Activated CD8-positive, alpha-beta memory T cell treated with anti-CD3 and anti-CD28 coated beads, Interleukin-2, amount 50 U/mL, for 24 hours (primary cell): Measurements from ENCODE around the gene TAF12.
"Not testable (repeated sequence)": the region's sequence is repeated elsewhere in the genome, so short reads cannot be mapped to it uniquely, and the experiment has no call there.

ENCODE experiments used
- DNase-seq: peaks from one replicate; pipeline ENCODE4 v3.0.0-alpha.2; 2020; ENCODE audit errors: extremely low read depth

Gene TAF12

GRCh38 chr1:28644494-28644893 lies 1.6 kb upstream of the TAF12 start:
- no peak for DNase-seq

GRCh38 chr1:28642056-28642846 lies 616 bp downstream of the TAF12 start:
- DNase-seq = no peak

DNA sequence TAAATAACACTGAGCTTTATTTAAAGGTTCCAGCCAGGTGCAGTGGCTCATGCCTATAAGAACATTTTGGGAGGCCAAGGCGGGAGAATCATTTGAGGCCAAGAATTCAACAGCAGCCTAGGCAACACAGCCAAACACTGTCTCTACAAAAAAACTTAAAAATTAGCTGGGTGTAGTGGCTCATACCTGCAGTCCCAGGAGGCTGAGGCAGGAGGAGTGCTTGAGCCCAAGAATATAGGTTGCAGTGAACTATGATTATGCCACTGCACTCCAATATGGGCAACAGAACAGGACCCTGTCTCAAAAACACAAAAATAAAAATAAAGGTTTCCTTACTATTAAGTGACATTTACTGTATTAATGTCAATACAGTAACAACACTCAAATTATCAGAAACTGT lies 2.1 kb downstream of the TAF12 start:
- DNase-seq = no peak

GRCh38 chr1:28632560-28632959 lies 10.3 kb downstream of the TAF12 start:
- DNase-seq = no peak

- DNase-seq = no peak
These were observed 11.2 kb downstream of the TAF12 start for GRCh38 chr1:28631713-28632112.

GRCh38 chr1:28613175-28613574 lies 29.7 kb downstream of the TAF12 start:
- no peak for DNase-seq

GRCh38 chr1:28606771-28607170 lies 36.1 kb downstream of the TAF12 start:
- DNase-seq = no peak

DNA sequence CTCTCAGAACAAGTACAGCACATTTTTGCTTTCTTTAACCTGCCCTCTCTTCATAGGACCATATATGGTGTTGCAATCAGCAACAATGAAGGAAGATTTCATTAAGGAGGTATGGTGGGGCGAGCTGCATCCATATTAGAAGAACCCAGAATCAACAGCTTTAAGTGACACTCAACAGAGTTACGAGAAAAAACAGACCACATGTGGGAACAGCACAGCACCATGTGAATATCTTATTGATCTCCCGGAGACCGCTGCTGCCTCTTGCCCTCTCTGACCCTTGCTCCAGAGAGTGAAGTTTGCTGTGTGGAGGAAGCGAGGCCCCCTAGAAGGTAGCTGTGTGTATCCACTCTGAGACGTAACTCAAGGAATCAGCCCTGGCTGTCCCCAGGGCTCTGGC lies 37.9 kb downstream of the TAF12 start:
- no peak for DNase-seq

DNA sequence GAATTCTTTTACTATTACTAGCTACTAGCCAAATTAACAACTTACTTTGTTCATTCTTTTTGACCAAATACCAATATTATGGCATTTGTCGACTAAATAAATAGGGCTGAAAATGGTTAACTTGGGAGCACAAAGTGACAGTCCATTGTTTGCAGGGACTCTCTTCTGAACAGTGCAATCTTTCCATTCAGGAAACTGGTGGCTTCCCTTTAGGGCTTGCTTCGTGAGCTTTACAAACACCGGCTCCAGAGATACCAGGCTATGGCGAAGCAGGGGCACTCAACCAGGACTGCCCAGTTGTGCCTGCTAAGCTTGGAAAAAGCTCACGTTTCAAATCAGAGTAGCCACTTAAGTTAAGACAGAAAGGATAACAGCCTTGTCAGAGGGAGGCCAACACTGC lies 38.5 kb downstream of the TAF12 start:
- no peak for DNase-seq

DNA sequence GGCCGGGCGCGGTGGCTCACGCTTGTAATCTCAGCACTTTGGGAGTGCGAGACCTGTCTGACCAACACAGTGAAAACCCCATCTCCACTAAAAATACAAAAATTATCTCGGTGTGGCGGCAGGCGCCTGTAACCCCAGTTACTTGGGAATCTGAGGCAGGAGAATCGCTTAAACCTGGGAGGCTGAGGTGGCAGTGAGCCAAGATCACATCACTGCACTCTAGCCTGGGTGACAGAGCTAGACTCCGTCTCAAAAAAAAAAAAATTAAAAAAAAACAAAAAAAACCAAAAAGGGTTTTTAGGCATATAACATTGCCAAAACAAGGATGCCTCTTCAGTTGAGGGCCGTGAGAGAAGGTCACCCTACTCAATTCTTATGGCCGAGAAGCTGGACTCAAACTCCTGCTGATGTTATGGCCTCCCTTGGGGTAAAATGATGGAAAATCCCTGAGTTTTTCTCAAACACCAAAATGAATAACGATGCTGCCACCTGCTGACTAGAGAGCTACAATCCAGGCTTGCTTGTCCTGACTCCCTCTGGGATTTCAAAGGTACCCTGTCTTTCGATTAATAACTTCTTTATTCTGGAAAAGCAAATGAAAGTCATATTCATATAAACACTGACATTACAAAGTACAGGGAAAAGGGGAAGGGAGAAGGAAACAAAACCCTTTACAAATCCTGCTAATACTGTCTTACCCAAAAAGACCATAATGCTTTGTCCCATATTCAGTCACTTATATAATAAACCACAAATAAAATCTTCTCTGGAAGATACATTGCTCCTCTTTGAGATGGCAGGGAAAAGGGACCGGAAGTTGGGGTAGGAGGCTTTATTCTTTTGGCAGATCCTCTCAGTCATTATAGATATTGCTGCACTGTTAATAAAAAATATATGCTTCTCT lies 40.1 kb downstream of the TAF12 start:
- no peak for DNase-seq

GRCh38 chr1:28601696-28602095 lies 41.2 kb downstream of the TAF12 start:
- no peak for DNase-seq

DNA sequence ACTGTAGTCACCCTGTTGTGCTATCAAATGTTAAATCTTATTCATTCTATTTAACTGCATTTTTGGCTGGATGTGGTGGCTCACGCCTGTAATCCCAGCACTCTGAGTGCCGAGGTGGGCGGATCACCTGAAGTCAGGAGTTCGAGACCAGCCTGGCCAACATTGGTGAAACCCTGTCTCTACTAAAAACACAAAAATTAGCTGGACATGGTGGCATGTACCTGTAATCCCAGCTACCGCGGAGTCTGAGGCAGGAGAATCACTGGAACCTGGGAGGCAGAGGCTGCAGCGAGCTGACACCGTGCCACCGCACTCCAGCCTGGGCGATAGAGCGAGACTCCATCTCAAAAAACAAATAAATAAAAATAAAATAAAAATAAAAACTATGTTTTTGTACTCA lies 46.6 kb downstream of the TAF12 start:
- DNase-seq = not testable (repeated sequence)

DNA sequence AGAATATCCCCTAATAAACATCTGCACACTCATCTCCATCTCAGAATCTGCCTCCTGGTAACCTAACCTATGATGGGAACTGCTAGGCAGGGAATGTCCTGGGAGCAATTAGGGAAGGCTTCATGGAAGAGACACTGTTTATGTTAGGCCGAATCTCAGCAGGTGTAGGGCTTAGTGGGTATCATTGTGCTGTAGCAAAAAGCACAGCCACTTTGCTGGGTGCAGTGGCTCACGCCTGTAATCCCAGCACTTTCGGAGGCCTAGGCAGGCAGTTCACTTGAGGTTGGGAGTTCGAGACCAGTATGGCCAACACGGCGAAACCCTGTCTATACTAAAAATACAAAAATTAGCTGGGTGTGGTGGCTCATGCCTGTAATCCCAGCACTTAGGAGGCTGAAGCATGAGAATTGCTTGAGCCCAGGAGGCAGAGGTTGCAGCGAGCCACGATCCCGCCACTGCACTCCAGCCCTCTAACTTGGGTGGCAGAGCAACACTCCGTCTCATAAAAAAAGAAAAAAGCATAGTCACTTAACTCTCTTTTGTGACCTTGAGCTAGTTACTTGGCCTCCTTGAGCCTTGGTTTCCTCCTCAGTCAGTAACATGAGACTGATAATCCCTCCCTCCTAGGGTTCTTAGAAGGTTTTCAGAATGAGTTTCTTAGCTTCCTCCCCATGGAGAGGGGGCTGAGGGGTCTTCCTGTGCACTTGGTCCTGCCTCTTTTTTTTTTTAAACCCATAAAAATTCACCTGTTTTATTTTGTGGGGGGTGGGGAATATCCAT lies 47.3 kb downstream of the TAF12 start:
- DNase-seq = no peak

DNA sequence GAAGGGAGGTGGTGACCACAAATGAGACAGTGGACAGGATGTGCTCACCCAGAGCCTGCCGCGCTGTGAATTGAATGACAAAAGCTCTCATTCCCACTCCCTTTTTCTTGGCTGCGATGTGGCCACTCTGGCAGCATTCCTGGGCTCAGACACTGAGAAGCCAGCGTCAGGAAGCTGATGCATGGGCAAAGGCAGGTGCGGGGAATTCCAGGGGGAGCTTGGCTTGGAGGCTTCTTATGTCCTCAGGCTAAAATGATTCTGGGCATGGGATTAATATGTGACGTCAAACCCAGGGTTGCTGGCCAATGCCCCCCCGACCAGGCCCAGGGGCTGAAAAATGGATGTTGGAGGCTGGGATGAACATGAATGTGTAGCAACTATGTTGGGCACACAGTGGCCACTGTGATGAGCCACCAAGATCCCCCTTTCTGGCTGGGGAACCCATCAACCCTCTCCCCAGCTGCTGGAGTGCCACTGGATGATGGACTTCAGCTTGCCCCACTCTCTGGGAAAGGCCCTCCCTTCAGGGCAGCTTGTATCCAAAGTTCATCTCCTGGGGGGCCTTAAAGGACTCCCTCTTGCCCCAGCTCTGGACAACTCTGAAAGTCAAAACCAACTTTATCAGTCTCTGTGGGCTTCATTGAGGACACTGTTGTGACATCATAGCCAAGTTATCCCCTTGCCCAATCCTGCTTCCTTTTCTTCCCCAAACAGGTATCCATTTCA lies 48.0 kb downstream of the TAF12 start:
- not testable (repeated sequence) for DNase-seq

DNA sequence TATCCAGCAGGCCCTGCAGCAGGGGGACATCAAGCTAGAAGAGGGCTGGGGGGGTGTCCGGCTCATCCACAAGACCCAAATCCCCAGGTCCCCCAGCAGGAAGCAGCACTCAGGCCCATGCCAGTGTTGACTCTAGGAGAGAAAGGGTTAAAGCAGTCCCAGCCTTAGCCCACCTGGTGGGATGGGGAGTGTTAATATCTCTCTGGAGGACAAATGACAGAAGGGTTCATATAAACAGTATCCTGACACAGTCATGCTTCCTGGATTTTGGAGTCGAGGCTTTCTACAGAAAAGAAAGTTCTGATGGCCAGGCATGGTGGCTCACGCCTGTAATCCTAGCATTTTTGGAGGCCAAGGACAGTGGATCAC lies 48.9 kb downstream of the TAF12 start:
- not testable (repeated sequence) for DNase-seq

- no peak for DNase-seq
These were observed 50.4 kb downstream of the TAF12 start for GRCh38 chr1:28592321-28593071.

DNA sequence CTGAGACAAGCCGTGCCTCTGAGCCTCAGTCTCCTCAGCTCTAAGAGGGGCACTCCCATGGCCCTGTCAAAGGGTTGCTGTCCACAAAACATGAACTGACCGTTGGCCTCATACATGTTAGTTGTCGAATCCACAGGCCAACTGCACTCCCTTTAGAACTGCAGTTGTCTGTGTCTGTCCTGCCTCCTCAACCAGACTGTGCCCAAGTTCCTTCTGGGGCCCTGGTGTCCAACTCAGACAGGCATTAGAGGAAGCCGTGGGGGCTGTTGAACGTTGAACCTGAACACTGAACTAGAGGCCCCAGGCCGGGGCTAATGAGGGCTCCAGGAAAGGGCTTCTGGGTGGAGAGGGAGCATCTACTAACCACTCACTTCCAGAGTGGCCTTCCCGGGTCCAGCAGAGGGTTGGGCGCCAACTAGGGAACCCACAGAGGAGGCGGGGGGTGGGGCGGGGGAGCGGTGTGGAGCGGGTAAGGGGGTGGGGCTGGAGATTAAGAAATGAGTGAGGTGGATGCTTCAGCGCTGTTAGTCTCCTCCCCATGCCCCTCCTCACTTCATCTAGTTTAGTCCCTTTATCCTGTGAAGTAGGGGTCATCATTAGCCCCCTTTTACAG lies 51.1 kb downstream of the TAF12 start, which contains the start of gene RAB42:
RAB42 (plus strand) TSS at position 558 of the 613 bp plus-strand sequence. CDS start 247 bp downstream, outside the sequence.
- no peak for DNase-seq

- not testable (repeated sequence) for DNase-seq
These were observed 56.1 kb downstream of the TAF12 start for GRCh38 chr1:28586585-28587391.

DNA sequence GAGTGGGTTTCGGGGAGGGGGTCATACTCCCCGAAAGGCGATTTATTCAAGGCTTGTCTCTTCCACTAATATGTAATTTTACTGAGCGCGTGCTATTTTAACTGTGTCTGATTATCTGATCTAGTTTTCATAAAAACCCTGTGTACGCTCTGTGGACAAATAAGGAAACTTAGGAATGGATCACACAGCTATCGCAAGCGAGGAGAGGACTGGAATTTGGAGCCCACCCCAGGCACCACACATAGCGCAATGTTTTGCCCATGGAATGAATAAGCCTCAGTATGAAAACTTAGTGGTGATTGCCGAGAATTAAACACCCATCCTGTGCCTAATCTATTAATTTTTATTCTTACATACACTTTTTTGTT lies 60.6 kb downstream of the TAF12 start:
- no peak for DNase-seq
